ENCODE results near the gene LRPAP1.
"Not testable (repeated sequence)": the region's sequence is repeated elsewhere in the genome, so short reads cannot be mapped to it uniquely, and the experiment has no call there.

LRPAP1 gene

DNA sequence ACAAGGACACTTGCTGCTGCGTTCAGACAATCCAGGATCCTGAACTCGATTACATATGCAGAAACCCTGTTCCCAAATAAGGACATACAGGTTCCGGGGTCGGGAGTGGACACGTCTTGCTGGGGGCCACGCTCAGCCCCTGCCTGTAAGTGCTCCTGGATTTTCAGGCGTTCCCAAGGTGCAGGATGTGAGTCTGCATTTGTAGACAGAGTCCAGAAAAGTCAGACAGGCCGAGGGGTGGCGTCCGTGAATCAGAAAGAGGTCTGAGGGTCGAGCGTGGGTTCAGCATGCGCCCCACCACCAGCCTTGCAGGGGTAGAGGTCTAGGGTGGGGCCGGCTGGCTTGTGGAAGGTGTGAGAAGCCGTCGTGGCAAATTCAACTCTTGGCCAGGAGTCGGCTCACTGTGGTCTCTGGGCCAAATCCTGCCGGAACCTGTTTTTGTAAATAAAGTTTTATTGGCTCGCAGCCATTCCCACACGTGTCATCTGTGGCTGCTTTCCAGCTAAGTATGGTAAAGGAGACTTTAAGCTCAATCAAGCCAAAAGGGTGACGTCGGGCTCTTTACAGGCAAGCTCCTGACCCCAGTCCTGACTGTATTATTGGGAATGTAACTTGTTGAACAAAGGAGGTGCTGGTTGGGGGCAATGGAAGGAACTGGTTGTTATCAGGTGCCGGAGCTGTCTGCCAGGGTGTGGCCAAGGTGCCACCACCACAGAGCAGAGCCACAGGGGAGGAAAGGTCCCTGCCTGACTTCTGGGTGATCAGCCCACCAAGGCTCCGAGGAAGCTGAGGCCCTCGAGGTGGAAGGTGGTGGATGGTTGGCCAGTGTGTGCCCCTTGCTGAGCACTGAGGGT lies 61.8 kb downstream of the LRPAP1 start:
- no peak for DNase-seq

GRCh38 chr4:3469386-3470243 lies 62.6 kb downstream of the LRPAP1 start:
- no peak for DNase-seq

DNA sequence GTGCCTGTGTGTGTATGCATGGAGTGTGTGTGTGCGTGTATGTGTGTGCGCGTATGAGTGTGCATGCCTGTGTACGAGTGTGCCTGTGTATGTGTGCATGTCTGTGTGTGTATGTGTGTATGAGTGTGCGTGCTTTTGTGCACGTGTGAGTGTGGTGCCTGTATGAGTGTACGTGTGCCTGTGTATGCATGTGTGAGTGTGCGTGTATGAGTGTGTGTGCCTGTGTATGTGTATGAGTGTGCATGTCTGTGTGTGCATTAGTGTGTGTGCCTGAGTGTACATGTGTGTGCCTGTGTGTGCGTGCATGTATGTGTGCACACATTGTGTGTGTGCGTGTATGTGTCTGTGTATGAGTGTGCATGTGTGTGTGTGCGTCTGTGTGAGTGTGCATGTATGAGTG lies 63.4 kb downstream of the LRPAP1 start:
- no peak for DNase-seq

DNA sequence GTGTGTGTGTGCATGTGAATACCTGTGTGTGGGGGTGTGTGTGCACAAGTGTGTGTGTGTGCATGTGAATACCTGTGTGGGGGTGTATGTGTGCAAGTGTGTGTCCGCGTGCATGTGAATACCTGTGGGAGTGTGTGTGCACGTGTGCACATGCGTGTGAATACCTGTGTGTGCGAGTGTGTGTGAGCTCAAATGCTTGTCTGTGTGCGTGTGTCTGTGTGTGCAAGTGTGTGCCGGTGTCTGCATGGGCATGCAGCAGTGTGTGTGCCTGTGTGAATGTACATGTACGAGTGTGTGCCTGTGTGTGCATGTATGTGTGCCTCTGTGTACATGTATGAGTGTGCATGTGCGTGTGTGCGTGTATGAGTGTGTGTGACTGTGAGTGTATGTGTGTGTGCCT lies 64.1 kb downstream of the LRPAP1 start:
- no peak for DNase-seq

DNA sequence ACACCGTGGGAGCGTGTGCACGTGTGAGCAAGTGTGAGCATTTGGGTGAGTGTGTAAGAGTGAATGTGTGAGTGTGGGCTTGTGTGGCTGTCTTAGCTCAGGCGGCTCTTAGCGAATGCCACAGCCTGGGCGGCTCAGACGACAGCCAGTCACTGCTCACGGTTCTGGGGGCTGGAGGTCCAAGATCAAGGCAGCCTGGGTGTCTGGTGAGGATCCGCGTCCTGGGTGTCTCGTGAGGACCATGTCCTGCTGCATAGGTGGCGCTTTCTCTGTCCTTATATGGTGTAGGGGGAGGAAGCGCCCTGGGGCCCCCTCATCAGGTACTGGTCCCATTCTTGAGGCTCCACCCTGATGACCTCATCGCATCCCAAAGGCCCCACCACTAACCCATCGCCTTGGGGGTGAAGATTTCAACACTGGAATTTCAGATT lies 64.6 kb downstream of the LRPAP1 start:
- DNase-seq = no peak

DNA sequence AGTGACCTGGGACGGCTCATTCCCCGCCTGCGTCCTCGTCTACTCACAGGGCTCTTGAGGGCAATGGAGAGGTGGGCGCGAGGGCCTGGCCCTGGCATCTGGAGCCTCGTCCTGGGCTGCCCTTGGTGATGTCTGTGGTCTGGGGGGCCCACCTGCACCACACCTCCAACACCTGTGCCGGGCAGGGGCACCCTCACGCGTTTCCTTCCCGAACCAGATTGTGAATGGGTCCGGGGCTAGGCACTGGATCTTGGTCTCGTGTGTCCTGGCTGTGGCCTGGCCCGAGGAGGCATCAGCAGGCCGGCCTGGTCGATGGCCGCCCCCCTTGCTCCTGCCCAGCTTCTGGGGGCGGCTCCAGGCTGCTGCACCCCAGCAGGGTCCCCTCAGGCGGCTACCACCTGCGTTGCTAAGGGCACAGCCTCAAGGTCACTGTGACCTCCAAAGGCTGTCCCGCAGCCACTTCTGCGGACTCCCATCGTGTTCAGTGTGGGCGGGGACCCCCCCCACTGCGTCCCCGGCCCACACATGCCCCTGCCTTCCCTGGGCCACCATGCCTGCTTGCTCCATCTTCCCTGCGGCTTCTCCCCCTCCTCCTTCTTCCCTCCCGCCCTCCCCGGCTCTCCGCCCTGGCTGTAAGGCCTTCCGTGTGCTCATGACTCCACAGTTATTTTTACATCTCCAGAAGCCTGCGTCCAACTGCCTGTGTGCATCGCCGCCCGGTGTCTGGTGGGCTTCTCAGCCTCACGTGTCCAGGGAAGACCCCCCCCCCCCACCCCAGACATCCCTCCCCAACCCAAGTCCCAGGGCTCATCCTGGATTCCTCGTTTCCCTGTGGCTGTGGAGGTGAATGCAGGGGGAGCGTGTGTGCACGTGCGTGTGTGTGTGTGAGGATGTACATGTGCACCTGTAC lies 65.3 kb downstream of the LRPAP1 start:
- DNase-seq = no peak

DNA sequence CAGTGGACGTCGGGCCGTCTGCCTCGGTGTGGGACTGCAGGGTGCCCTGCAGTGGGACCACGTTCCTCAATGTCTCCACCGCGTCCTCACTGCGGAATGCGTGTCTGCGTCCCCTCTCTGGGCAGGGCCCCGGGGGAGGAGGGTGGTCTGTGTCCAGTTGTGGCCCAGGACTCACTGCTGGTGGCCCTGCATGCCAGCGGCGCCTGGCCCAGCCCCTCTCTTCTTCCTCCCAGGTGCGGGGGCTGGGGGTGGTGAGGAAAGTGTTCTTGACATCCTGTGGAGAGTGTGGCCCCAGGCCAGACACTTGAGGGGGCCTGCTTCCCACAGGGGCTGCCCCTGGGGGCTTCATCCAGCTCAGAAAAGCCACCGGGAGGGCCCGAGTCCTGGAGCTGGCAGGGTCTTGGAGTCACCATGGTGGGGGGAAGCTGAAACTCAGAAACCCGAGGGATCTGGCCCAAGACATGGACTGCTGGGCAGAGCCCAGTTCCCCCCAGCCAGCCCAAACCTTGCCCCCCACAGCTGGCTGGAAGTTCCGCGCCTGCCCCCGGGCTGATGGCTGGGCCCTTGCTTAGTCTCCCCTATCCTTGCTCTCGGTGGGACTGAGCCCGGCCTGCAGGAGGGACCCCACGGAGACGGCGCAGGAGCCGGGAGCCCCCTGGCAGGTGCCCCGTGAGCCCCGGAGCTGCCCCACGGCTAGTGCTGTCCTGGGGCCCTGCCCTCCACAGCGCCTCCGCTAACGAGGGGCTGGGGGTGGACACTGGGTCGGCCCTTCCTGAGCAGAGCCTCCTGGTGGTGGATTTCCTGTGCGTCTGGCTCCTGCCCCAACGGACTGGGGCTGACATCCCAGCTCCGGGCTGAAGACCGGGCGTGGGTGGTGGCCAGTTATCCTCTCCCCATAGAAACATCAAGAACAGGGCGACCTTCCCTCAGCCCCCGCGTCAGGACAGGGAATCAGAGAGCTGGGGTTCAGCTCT lies 66.2 kb downstream of the LRPAP1 start:
- no peak for DNase-seq

- DNase-seq = no peak
Observed at GRCh38 chr4:3464911-3465697, 67.1 kb downstream of the LRPAP1 start.

- DNase-seq = no peak
Observed at GRCh38 chr4:3464349-3464905, 67.8 kb downstream of the LRPAP1 start.

DNA sequence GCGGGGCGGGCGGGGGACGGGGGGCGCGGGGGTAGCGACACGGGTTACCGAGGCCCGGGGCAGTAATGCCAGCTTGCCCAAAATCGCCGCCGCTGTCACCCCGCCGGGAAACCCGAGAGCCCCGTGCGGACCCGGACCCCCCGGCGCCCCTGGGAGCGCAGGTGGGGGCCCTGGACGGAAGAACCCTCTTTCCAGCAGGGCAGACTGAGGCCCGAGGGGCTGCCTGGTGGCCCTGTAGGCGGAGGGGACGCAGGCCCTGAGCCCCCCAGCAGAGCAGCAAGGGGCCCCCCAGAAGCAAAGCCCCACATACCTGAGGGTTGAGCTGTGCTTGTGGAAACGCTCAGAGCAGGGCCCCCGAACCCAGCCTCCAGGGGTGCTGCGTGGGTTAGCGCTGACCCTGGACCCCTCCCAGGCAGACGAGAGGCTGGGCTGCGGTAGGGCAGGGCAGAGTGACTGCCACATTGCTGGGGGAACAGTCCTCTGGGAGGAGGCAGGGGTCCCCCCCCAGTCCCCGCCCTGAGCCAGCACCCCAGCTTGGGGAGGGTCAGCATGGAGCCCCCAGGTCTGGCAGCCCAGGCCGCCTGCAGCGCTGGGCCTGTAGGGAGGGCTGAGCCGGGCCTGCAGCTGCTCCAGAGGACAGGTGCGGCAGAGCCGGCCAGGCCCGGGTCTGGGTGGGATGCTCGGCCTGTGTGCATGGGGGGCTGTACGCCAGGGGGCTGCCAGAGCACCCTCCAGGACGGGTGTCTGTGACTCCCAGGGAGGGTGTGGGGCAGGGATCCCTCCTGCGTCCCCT lies 68.5 kb downstream of the LRPAP1 start:
- no peak for DNase-seq

DNA sequence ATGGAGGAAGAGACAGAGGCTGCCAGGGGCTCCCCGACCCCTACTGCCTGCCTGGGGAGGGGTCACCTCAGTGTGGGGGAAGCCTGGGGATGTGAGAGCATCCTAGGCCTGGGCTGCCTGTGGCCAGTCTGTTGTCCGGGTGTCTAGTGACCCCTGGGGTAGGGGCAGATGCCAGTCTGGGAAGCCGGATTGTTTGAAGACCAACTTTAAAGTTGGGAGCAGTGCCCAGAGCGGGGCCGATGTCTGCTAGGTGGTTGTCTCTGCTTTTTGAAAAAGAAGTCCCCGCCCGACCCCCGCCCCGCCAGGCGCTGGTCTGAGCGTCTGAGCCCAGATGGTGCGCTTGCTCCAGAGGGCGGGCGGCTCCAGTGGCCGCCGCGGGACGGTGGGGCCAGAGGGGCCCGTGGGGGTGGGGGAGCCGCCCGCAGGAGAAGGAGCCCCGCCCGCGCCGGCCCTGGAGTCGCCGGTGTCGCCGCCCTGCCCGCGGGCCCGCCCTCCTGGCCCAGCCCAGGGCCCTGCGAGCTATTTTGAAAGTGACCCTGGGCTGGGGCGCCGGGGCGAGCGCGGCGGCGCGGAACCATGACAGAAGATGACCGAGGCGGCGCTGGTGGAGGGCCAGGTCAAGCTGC lies 69.3 kb downstream of the LRPAP1 start, which contains the start of gene DOK7:
Gene DOK7 (plus strand): TSS at position 517 of the 626 bp plus-strand sequence. CDS start 70 bp downstream, at position 587.
- DNase-seq = no peak

- no peak for DNase-seq
Observed at GRCh38 chr4:3462321-3462789, 69.9 kb downstream of the LRPAP1 start.

DNA sequence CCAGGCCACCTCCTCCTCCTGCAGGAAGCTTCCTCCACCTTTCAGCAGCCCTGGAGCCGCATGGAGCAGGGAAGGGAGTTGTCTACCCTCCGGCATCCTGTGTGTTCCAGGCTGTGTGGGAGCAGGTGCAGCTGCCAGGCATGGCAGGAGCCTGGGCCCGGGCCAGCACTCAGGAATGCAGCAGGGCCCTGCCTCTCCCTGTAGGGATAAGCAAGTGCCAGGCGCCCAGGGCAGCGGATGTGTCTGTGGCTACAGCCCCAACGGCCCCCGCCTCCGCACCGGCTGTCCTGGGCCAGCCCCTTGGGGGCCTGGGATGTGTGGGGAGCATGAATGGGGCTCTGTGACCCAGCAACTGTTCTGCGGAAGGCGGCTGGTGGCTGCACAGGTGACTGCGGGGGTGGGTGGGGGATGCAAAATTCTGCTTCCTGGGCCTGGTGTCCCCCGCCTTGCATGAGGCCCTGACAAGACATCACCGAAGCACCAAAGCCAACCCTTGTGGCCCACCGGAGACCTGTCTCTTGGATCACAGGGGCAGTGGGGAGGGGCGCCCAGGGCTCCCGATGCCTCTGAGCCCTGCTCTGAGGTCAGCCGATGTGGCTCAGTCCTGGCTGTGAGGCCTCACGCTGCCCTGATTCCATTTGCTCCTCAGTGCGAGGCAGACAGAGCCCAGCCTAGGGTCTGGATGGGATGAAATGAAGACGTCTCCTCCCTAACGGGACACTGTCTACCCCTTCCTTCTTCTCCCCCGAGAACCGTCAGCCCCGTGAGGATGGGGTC lies 70.5 kb downstream of the LRPAP1 start:
- DNase-seq = no peak

- no peak for DNase-seq
Observed at GRCh38 chr4:3460926-3461325, 71.3 kb downstream of the LRPAP1 start.

GRCh38 chr4:3459156-3459555 lies 73.1 kb downstream of the LRPAP1 start:
- DNase-seq = not testable (repeated sequence)

- DNase-seq = no peak
Observed at GRCh38 chr4:3458371-3458770, 73.9 kb downstream of the LRPAP1 start.

GRCh38 chr4:3455596-3455995 lies 76.6 kb downstream of the LRPAP1 start:
- DNase-seq = not testable (repeated sequence)

Measured in GDM1 (cell line).